Progenitor cell of endocrine pancreas (in vitro differentiated cells): ENCODE results near the gene ADAM33. TPM values are rescaled to one million over a fixed set of nuclear protein-coding genes. Genes with fewer than 3 reads are reported as not detected.
A peak's percentile ranks its signal among the peaks of the same experiment; 100 is the strongest.

Experiments used
- DNase-seq: peaks from one replicate; pipeline ENCODE4 v3.0.0; 2021; ENCODE audit warnings: low spot score; ENCODE audit not compliant: unreplicated experiment
- H3K27ac Mint-ChIP-seq: 2 replicates; pipeline ENCODE4 v1.8.0; 2021; ENCODE audit warnings: mild to moderate bottlenecking, moderate library complexity, mixed read lengths
- H3K27me3 Mint-ChIP-seq: 2 replicates; pipeline ENCODE4 v1.8.0; 2021; ENCODE audit warnings: mixed read lengths
- H3K36me3 Mint-ChIP-seq: 2 replicates; pipeline ENCODE4 v1.8.0; 2022; ENCODE audit warnings: mixed read lengths; ENCODE audit not compliant: insufficient read depth
- H3K4me1 Mint-ChIP-seq: 2 replicates; pipeline ENCODE4 v1.8.0; 2021; ENCODE audit warnings: low read depth, mixed read lengths
- H3K4me3 Mint-ChIP-seq: 2 replicates; pipeline ENCODE4 v1.8.0; 2021; ENCODE audit warnings: low read depth, mild to moderate bottlenecking, moderate library complexity, mixed read lengths
- H3K9me3 Mint-ChIP-seq: 2 replicates; pipeline ENCODE4 v1.8.0; 2021; ENCODE audit warnings: low read depth, mixed read lengths
- CTCF ChIP-seq: fragments of 200-600 bp; sonication (generic); IDR thresholded peaks from one replicate; pipeline ENCODE4 v1.5.0; 2021; ENCODE audit warnings: antibody characterized with exemption, mild to moderate bottlenecking; ENCODE audit not compliant: unreplicated experiment
- total RNA-seq: library from RNA; stranded (reverse); gene quantifications from 2 replicates; pipeline ENCODE4 v1.2.1, GENCODE V29; 2021

The ADAM33 gene
- total RNA-seq, 1 donor from 2014 or later, result 0.67 TPM

DNA sequence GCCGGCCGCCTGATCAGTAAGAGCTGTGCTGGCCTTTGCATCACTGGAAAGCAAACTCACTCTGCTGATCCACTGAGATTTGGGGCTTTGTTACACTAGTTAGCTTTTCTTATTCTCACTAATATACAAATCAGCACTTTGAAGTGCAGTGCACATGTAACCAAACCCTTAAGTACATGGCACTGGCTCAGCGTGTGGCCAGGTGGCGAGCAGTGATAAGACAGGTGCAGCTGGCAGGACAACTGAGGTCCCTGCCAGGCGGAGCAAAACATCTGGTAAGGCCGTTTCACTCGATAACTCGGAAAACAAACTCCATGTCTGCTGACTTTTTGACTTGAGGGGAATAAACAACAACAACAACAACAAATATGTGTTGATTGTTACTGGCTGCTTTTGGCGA, 29.6 kb downstream of the ADAM33 start:
- no peak for DNase-seq
- H3K9me3 Mint-ChIP-seq, result no peaks in the 10 kb centered on the region
- TF ChIP-seq CTCF, result no peak
- H3K27me3 Mint-ChIP-seq, result no peaks in the 10 kb centered on the region
- no peak overlapping the region for H3K27ac Mint-ChIP-seq
- H3K4me3 Mint-ChIP-seq, result no peak overlapping the region
- peaks cover 11% of the 10 kb centered on the region for H3K36me3 Mint-ChIP-seq
- H3K4me1 Mint-ChIP-seq, result peaks cover 3% of the 10 kb centered on the region

DNA sequence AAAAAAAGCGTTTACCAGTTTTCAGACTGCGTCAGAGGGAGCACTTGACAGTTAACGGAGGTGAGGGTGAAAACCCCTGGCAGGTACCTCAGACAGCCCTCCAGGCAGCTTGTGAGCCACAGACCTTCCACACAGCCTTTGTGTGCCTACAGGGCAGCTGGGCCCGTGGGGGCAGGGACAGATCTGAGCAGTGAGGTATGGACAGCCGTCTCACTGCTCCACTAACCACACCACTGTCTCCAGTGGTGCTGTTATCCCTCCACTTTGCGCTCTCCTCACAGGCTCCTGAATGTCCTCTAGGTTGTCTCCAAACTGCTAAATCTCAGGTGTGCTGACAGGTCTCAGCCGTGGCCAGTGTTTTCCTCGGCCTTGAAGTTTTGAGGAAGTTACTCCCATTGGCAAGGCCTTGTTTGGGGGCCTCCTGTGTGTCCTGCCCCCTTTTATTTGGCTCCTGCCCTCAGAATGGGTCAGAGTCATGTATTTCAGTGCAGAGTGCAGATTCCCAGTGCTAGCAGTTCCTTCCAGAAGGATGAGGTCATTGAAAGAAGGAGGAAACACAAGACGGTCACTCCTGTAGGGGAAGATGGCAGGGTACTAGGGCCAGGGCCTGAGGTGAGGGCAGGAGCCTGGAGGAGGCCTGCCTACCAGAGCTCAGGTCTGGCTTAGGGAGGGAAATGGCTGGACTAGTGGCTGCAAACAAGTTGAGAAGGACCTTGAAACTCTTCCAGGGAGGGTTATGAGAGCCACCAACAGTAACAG, 30.4 kb downstream of the ADAM33 start:
- Mint-ChIP-seq H3K27ac (peak overlapping the region; percentile 23), H3K27me3 (no peaks in the 10 kb centered on the region), H3K4me1 (peaks cover 3% of the 10 kb centered on the region), H3K4me3 (no peak overlapping the region), H3K36me3 (peaks cover 13% of the 10 kb centered on the region), H3K9me3 (no peaks in the 10 kb centered on the region)
- no peak for DNase-seq
- TF ChIP-seq CTCF, result no peak

DNA sequence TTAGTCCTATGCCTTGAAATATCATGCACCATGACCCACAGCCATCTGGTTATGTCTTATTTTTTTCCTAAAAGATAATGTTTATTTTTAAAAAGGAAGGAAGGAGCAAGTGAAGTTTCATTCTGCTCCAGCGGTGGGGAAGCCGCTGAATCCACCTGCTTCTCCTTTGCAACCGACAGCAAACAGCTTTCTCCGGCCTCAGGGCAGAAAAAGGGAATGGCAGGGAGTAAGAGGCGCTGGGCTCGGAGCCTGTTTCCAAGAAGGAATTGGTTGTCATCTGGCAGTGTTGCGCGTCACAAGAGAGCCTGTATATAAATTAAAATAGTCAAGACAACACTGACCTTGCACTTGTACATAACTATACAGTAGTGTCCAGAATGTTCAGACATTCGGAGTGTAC, 32.9 kb downstream of the ADAM33 start:
- no peak overlapping the region for H3K27ac Mint-ChIP-seq

GRCh38 chr20:3647473-3647872, 34.3 kb downstream of the ADAM33 start:
- no peak overlapping the region for H3K27ac Mint-ChIP-seq
- peaks cover 18% of the 10 kb centered on the region for H3K36me3 Mint-ChIP-seq
- no peak overlapping the region for H3K4me3 Mint-ChIP-seq
- H3K4me1 Mint-ChIP-seq, result no peaks in the 10 kb centered on the region
- H3K27me3 Mint-ChIP-seq, result no peaks in the 10 kb centered on the region
- no peaks in the 10 kb centered on the region for H3K9me3 Mint-ChIP-seq
- TF ChIP-seq CTCF, result no peak
- DNase-seq, result no peak

More for the DNA sequence above, 32.9 kb downstream of the ADAM33 start:
- Mint-ChIP-seq H3K36me3 (peaks cover 18% of the 10 kb centered on the region), H3K4me1 (peaks cover 3% of the 10 kb centered on the region), H3K27me3 (no peaks in the 10 kb centered on the region), H3K4me3 (no peak overlapping the region), H3K9me3 (no peaks in the 10 kb centered on the region)
- DNase-seq, result no peak
- no peak for TF ChIP-seq CTCF

- Mint-ChIP-seq H3K9me3 (no peaks in the 10 kb centered on the region), H3K4me1 (no peaks in the 10 kb centered on the region), H3K27ac (no peak overlapping the region), H3K4me3 (no peak overlapping the region), H3K27me3 (no peaks in the 10 kb centered on the region), H3K36me3 (peaks cover 23% of the 10 kb centered on the region)
- TF ChIP-seq CTCF, result no peak
- DNase-seq, result no peak
Measured at GRCh38 chr20:3646651-3647050, 35.2 kb downstream of the ADAM33 start.
